ENCODE results near the gene AGK.
"Not testable (repeated sequence)": the region's sequence is repeated elsewhere in the genome, so short reads cannot be mapped to it uniquely, and the experiment has no call there.

AGK gene

DNA sequence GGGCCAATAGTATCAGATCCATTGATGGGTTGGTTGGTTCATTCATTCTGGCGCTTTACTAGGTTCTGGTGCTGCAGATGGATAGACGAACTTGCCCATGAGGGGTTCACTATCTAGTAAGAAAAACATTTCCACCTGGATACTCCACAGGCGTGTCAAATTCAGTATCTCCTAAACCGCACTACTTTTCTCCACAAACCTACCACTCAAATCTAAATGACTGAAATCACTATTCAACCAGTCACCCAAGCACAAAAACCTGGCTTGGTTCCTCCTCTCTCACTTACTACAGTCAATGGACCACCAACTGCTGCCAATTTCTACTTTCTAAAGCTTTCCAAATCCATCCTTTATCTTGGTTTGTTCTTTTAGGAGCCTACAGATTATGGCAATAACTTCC is 572 bp downstream of the AGK start:
- WGBS (ENCODE audit: insufficient coverage, insufficient read length) = 100% methylated on average over 1 of the region's 4 CpGs
- Histone ChIP-seq H3K9me3 (ENCODE audit: control insufficient read depth, insufficient read depth, low read length) (no peaks in the 10 kb centered on the region), H3K27me3 (ENCODE audit: control insufficient read depth, insufficient read depth, low read length) (no peaks in the 10 kb centered on the region), H3K4me1 (ENCODE audit: control insufficient read depth, insufficient read depth, low read length) (no peaks in the 10 kb centered on the region), H3K36me3 (ENCODE audit: control insufficient read depth, insufficient read depth, low read length) (no peaks in the 10 kb centered on the region), H3K27ac (ENCODE audit: low read length) (no peak overlapping the region), H3K4me3 (ENCODE audit: low read length) (peak overlapping the region; percentile 96)
- DNase-seq (ENCODE audit: low read depth, low spot score) = no peak

DNA sequence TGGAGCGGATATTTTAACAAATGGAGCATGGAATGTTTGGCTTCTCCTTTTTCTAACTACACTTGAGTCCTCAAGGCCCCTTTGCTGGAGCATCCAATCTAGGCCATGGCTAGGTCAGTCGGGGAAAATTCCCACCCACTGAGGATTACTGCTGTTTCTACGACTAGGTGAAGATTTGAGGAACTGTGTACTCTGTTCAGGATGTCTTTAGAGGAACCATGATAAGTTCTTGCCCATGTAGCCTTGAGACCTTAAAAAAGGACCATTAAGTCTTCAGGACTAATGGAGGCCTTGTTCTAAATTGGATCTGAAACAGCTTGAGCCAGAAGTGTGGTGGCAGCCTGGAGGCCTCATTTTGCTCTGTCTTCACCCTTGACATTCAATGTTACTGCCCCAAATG is 6.2 kb downstream of the AGK start:
- Histone ChIP-seq H3K36me3 (ENCODE audit: control insufficient read depth, insufficient read depth, low read length) (no peaks in the 10 kb centered on the region), H3K9me3 (ENCODE audit: control insufficient read depth, insufficient read depth, low read length) (no peaks in the 10 kb centered on the region), H3K27me3 (ENCODE audit: control insufficient read depth, insufficient read depth, low read length) (no peaks in the 10 kb centered on the region), H3K4me1 (ENCODE audit: control insufficient read depth, insufficient read depth, low read length) (no peaks in the 10 kb centered on the region), H3K4me3 (ENCODE audit: low read length) (no peak overlapping the region), H3K27ac (ENCODE audit: low read length) (no peak overlapping the region)
- no CpG with 5 or more reads among the region's 3 CpGs for WGBS (ENCODE audit: insufficient coverage, insufficient read length)
- no peak for DNase-seq (ENCODE audit: low read depth, low spot score)

DNA sequence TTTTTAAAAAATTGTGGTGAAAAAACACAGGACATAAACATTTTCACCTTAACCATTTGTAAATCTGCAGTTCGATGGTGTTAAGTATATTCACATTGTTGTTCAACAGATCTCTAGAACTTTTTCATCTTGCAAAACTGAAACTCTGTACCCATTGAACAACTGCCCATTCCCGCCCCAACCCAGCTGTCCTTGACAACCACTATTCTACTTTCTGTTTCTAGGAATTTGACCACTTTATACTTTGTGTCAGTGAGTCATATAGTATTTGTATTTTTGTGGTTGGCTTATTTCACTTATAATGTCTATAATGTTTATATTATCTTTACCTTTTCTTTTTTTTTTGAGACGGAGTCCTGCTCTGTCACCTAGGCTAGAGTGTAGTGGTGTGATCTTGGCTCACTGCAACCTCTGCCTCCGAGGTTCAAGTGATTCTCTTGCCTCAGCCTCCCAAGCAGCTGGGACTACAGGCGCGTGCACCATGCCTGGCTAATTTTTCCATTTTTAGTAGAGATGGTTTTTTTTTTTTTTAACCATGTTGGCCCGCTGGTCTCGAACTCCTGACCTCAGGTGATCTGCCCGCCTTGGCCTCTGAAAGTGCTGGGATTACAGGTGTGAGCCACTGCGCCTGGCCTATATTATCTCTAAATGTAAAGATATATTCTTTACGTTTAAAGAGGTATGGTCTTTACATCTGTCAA is 6.8 kb downstream of the AGK start:
- no CpG with 5 or more reads among the region's 11 CpGs for WGBS (ENCODE audit: insufficient coverage, insufficient read length)
- not testable (repeated sequence) for H3K27me3 ChIP-seq (ENCODE audit: control insufficient read depth, insufficient read depth, low read length); H3K4me3 ChIP-seq (ENCODE audit: low read length); H3K4me1 ChIP-seq (ENCODE audit: control insufficient read depth, insufficient read depth, low read length); H3K36me3 ChIP-seq (ENCODE audit: control insufficient read depth, insufficient read depth, low read length); H3K27ac ChIP-seq (ENCODE audit: low read length); H3K9me3 ChIP-seq (ENCODE audit: control insufficient read depth, insufficient read depth, low read length); DNase-seq (ENCODE audit: low read depth, low spot score)

DNA sequence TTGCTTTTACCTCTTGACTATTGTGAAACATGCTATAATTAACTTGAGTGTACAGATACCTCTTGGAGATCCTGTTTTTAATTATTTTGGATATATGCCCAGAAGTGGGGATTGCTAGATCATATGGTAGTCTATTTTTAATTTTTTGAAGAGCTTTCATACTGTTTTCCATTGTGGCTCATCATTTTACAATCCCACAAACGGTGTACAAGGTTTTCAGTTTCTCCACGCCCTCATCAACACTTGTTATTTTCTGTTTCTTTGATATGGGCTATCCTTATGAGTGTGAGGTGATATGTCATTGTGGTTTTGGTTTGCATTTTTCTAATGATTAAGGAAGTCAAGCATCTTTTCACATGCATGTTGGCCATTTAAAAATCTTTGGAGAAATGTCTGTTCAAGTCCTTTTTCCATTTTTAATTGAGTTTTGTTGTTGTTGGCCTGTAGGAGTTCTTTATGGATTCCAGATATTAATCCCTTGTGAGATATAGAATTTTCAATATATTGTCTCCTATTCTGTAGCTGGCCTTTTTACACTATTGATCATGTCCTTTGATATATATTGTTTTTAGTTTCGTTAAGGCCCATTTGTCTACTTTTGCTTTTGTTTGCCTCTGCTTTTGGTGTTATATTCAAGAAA is 7.5 kb downstream of the AGK start:
- Histone ChIP-seq H3K4me3 (ENCODE audit: low read length) (no peak overlapping the region), H3K36me3 (ENCODE audit: control insufficient read depth, insufficient read depth, low read length) (no peaks in the 10 kb centered on the region), H3K4me1 (ENCODE audit: control insufficient read depth, insufficient read depth, low read length) (no peaks in the 10 kb centered on the region), H3K27ac (ENCODE audit: low read length) (no peak overlapping the region), H3K27me3 (ENCODE audit: control insufficient read depth, insufficient read depth, low read length) (no peaks in the 10 kb centered on the region), H3K9me3 (ENCODE audit: control insufficient read depth, insufficient read depth, low read length) (no peaks in the 10 kb centered on the region)
- no peak for DNase-seq (ENCODE audit: low read depth, low spot score)
- whole genome bisulfite sequencing (ENCODE audit: insufficient coverage, insufficient read length) = no CpG with 5 or more reads among the region's 3 CpGs

DNA sequence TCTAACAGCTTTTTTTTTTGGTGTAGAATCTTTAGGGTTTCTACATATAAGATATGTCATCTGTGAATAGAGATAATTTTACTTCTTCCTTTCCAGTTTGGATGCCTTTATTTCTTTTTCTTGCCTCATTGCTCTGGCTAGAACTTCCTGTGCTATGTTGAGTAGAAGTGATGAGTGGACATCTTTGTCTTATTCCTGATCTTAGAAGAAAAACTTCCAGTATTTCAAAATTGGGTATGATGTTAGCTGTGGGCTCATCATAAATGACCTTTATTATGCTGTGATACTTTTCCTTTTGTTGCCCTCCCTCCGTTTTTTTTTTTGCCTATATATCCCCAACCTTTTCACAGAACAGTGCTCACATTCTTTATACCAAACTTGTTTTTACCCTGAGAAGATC is 8.8 kb downstream of the AGK start:
- no peak for DNase-seq (ENCODE audit: low read depth, low spot score)
- H3K4me3 ChIP-seq (ENCODE audit: low read length) = no peak overlapping the region
- no peaks in the 10 kb centered on the region for H3K36me3 ChIP-seq (ENCODE audit: control insufficient read depth, insufficient read depth, low read length)
- H3K4me1 ChIP-seq (ENCODE audit: control insufficient read depth, insufficient read depth, low read length) = no peaks in the 10 kb centered on the region
- no peaks in the 10 kb centered on the region for H3K9me3 ChIP-seq (ENCODE audit: control insufficient read depth, insufficient read depth, low read length)
- no peaks in the 10 kb centered on the region for H3K27me3 ChIP-seq (ENCODE audit: control insufficient read depth, insufficient read depth, low read length)
- no peak overlapping the region for H3K27ac ChIP-seq (ENCODE audit: low read length)
- WGBS (ENCODE audit: insufficient coverage, insufficient read length) = no CpG with 5 or more reads among the region's 1 CpG

DNA sequence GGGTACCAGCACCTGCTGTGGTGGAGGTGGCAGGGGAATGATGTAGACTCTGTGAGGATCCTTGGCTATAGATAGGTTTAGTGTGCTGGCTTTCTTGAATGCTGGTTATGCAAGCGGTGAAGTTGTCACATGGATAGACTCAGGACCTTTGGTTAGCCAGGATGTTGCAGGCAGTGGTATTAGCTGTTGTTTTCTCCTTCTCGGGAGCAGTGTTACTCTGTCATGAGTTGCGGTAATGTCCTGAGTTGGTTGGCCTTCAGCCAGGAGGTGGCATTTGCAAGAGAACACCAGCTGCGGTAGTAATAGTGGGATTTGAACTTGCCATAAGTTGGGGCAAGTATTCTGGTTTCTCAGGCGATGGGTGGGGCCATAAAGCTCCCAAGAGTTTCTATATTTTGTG is 10.8 kb downstream of the AGK start:
- Histone ChIP-seq H3K27ac (ENCODE audit: low read length) (no peak overlapping the region), H3K4me3 (ENCODE audit: low read length) (no peak overlapping the region), H3K36me3 (ENCODE audit: control insufficient read depth, insufficient read depth, low read length) (no peaks in the 10 kb centered on the region), H3K4me1 (ENCODE audit: control insufficient read depth, insufficient read depth, low read length) (no peaks in the 10 kb centered on the region), H3K27me3 (ENCODE audit: control insufficient read depth, insufficient read depth, low read length) (no peaks in the 10 kb centered on the region), H3K9me3 (ENCODE audit: control insufficient read depth, insufficient read depth, low read length) (no peaks in the 10 kb centered on the region)
- no CpG with 5 or more reads among the region's 5 CpGs for WGBS (ENCODE audit: insufficient coverage, insufficient read length)
- no peak for DNase-seq (ENCODE audit: low read depth, low spot score)

DNA sequence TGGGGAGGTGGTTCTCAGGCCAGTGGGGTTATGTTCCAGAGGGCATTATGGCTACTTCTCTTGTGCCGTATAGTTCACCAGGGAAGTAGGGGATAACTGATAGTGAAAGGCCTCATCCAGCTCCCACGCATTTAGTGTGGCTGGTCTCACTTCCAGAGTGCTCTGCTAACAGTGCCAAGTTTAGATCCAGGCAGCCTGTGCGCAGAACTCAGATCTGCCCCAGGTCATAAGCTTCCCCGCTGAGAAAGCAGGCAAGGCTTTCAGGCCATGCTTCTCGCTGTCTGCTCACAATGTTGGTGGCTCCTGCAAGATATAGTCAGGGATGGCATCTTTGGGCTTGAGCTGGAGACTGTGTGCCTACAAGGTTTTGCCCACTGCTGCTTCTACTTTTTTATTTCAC is 11.3 kb downstream of the AGK start:
- no CpG with 5 or more reads among the region's 5 CpGs for WGBS (ENCODE audit: insufficient coverage, insufficient read length)
- no peak overlapping the region for H3K4me3 ChIP-seq (ENCODE audit: low read length)
- no peaks in the 10 kb centered on the region for H3K4me1 ChIP-seq (ENCODE audit: control insufficient read depth, insufficient read depth, low read length)
- H3K36me3 ChIP-seq (ENCODE audit: control insufficient read depth, insufficient read depth, low read length) = no peaks in the 10 kb centered on the region
- no peak overlapping the region for H3K27ac ChIP-seq (ENCODE audit: low read length)
- no peak for DNase-seq (ENCODE audit: low read depth, low spot score)
- H3K27me3 ChIP-seq (ENCODE audit: control insufficient read depth, insufficient read depth, low read length) = no peaks in the 10 kb centered on the region
- no peaks in the 10 kb centered on the region for H3K9me3 ChIP-seq (ENCODE audit: control insufficient read depth, insufficient read depth, low read length)

DNA sequence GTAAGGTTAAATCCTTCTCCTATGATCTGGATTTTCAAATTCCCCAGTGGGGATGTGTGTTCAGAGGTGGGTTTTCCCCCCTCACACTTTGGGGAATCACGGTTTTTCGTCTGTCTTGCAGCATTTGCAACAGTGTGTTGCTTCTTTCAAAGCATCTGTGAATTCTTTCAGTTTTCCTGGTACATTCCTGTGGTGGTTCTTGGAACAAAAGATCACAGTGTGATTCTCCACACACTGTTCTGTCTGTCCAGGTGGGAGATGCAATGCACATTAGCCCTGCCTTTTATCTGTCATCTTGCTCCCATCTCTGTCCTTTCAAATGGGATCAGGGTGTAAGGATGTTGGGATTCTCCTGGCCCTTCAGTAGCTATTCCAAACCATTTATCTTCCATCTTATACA is 11.8 kb downstream of the AGK start:
- Histone ChIP-seq H3K9me3 (ENCODE audit: control insufficient read depth, insufficient read depth, low read length) (no peaks in the 10 kb centered on the region), H3K4me1 (ENCODE audit: control insufficient read depth, insufficient read depth, low read length) (no peaks in the 10 kb centered on the region), H3K36me3 (ENCODE audit: control insufficient read depth, insufficient read depth, low read length) (no peaks in the 10 kb centered on the region), H3K4me3 (ENCODE audit: low read length) (no peak overlapping the region), H3K27me3 (ENCODE audit: control insufficient read depth, insufficient read depth, low read length) (no peaks in the 10 kb centered on the region), H3K27ac (ENCODE audit: low read length) (no peak overlapping the region)
- DNase-seq (ENCODE audit: low read depth, low spot score) = no peak
- no CpG with 5 or more reads among the region's 2 CpGs for WGBS (ENCODE audit: insufficient coverage, insufficient read length)

DNA sequence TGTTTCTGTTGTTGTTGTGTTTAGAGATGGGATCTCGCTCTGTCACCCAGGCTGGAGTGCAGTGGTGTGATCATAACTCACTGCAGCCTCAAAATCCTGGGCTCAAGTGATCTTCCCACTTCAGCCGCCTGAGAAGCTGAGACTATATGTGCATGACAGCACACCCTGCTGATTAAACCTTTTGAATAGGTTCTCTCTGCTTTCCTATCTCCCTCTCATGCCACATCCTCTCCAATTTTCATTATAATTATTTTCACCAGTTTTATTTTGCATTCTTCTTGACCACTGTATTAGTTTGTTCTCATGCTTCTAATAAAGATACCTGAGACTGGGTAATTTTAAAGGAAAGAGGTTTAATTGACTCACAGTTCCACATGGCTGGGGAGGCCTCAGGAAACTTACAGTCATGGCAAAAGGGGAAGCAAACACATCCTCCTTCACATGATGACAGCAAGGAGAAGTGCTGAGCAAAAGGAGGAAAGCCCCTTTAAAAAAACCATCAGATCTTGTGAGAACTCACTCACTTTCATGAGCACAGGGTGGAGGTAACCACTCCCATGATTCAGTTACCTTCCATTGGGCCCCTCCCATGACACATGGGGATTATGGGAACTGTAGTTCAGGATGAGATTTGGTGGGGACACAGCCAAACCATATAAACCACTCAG is 12.9 kb downstream of the AGK start:
- no peaks in the 10 kb centered on the region for H3K4me1 ChIP-seq (ENCODE audit: control insufficient read depth, insufficient read depth, low read length)
- no peaks in the 10 kb centered on the region for H3K27me3 ChIP-seq (ENCODE audit: control insufficient read depth, insufficient read depth, low read length)
- H3K36me3 ChIP-seq (ENCODE audit: control insufficient read depth, insufficient read depth, low read length) = no peaks in the 10 kb centered on the region
- no peak for DNase-seq (ENCODE audit: low read depth, low spot score)
- H3K27ac ChIP-seq (ENCODE audit: low read length) = no peak overlapping the region
- no peaks in the 10 kb centered on the region for H3K9me3 ChIP-seq (ENCODE audit: control insufficient read depth, insufficient read depth, low read length)
- no peak overlapping the region for H3K4me3 ChIP-seq (ENCODE audit: low read length)
- no CpG with 5 or more reads among the region's 2 CpGs for WGBS (ENCODE audit: insufficient coverage, insufficient read length)

DNA sequence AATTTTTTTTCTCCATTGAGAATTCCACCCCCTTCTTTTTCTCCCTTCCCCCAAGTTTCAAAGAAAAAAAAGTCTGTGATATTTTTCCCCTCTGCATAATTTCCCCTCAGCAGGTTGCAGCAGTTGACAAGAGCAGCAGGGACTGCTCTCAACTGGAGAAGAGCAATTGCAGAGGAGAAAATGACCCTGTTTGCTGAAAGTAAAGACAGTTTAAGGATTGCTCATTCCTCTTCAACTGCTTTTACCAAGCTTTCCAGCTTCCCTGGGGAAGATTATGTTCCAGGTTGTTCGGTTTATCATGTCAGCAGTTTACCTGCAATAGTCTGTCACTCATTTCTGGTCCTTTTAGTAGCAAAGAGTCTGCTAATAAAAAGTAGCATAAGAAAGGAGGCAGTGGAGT is 16.2 kb downstream of the AGK start:
- H3K4me3 ChIP-seq (ENCODE audit: low read length) = no peak overlapping the region
- no peaks in the 10 kb centered on the region for H3K4me1 ChIP-seq (ENCODE audit: control insufficient read depth, insufficient read depth, low read length)
- H3K36me3 ChIP-seq (ENCODE audit: control insufficient read depth, insufficient read depth, low read length) = no peaks in the 10 kb centered on the region
- WGBS (ENCODE audit: insufficient coverage, insufficient read length) = no CpG with 5 or more reads among the region's 1 CpG
- H3K27ac ChIP-seq (ENCODE audit: low read length) = no peak overlapping the region
- DNase-seq (ENCODE audit: low read depth, low spot score) = no peak
- no peaks in the 10 kb centered on the region for H3K27me3 ChIP-seq (ENCODE audit: control insufficient read depth, insufficient read depth, low read length)
- H3K9me3 ChIP-seq (ENCODE audit: control insufficient read depth, insufficient read depth, low read length) = no peaks in the 10 kb centered on the region
